ENCODE measurements around the gene ROGDI. TPM values are rescaled to one million over a fixed set of nuclear protein-coding genes. Genes with fewer than 3 reads are reported as not detected.

ROGDI gene
- total and polyA plus RNA-seq, 2 donors from 2014 or later: 20.8 to 86.1 TPM

DNA sequence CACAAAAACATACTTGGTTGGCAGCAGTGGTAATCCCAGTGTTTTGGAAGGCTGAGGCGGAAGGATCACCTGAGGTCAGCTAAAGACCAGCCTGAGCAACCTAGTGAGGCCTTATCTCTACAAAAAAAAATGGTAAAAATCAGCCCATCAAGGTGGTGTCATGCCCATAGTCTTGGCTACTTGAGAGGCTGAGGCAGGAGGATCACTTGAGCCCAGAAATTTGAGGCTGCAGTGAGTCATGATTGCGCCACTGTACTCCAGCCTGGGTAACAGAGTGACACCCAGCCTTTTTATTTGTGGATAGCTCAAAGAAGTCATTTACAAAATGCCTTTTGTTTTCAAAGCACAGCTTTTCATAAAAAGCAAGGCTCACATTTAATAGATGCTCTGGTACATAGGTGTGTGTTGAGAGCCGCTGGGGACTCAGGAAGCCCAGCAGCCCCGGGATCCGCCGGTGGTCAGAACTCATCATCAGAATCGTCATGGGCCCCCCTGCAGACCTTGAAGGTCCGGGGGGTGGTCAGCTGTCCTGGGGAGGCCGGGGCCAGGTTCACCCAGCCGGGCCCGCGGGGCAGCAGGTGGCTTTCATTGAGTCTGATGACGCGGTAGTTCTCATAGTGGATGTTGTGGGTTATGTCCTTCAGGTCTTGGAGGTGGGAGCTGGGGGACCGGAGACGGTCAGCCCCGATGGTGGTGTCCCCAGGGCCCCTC lies 24.9 kb downstream of the ROGDI start:
- intact Hi-C loops (cut with DNase I): no loop called here

DNA sequence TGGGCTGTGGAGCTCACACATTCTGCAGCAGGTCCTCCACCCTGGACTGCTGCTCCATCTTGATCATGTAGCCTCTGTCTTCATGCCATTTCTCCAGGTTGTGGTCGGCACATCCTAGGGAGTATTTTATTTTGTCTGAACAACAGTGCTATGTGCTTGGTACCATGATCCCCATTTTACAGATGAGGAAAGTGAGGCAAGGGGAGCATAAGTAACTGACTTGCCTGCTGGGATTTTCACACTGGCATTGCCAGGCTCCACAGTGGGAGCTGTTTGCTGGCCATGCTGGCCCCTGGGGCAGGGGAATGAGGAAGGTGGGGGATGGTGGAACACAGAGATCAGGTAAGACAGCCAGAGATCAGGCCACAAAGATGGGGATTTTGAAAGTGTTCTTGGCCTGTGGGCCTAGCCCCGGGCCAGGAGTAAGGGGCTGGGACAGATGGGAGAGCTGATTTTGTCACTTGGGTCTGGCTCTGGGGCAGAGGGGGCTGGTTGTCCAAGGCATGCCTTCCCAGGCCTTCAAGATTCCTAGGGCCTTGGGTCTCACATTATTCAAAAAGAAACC lies 26.2 kb downstream of the ROGDI start:
- no peak overlapping the region for H3K27ac ChIP-seq (ENCODE audit: low read depth in 2 of 2, low read length in 2 of 2)
- FAIRE-seq (no peak), DNase-seq (no peak)
- no peaks in the 10 kb centered on the region for H3K36me3 ChIP-seq (ENCODE audit: control insufficient read depth in 2 of 3, insufficient read depth in 3 of 3, low read length in 3 of 3)
- no peak overlapping the region for H3K9ac ChIP-seq (ENCODE audit: low read length in 3 of 3)
- H3K9me3 ChIP-seq (ENCODE audit: control insufficient read depth in 2 of 3, insufficient read depth in 1 of 3, low read length in 3 of 3): no peaks in the 10 kb centered on the region
- intact Hi-C loops (cut with DNase I): no loop called here
- no peaks in the 10 kb centered on the region for H3K4me1 ChIP-seq (ENCODE audit: control insufficient read depth in 2 of 3, insufficient read depth in 2 of 3, low read depth in 1 of 3, low read length in 3 of 3)
- no peak overlapping the region for H3K4me3 ChIP-seq (ENCODE audit: low read length in 3 of 3)
- H3K27me3 ChIP-seq (ENCODE audit: control insufficient read depth, insufficient read depth, low read length): no peaks in the 10 kb centered on the region
- TF ChIP-seq, protein P1, sequence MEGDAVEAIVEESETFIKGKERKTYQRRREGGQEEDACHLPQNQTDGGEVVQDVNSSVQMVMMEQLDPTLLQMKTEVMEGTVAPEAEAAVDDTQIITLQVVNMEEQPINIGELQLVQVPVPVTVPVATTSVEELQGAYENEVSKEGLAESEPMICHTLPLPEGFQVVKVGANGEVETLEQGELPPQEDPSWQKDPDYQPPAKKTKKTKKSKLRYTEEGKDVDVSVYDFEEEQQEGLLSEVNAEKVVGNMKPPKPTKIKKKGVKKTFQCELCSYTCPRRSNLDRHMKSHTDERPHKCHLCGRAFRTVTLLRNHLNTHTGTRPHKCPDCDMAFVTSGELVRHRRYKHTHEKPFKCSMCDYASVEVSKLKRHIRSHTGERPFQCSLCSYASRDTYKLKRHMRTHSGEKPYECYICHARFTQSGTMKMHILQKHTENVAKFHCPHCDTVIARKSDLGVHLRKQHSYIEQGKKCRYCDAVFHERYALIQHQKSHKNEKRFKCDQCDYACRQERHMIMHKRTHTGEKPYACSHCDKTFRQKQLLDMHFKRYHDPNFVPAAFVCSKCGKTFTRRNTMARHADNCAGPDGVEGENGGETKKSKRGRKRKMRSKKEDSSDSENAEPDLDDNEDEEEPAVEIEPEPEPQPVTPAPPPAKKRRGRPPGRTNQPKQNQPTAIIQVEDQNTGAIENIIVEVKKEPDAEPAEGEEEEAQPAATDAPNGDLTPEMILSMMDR (IDR thresholded peaks at IDR 0.05; ENCODE audit: borderline replicate concordance, extremely low read depth, insufficient read depth): no peak

More for the DNA sequence above, 24.9 kb downstream of the ROGDI start:
- Histone ChIP-seq H3K27ac (ENCODE audit: low read depth in 2 of 2, low read length in 2 of 2) (no peak overlapping the region), H3K27me3 (ENCODE audit: control insufficient read depth, insufficient read depth, low read length) (no peaks in the 10 kb centered on the region), H3K36me3 (ENCODE audit: control insufficient read depth in 2 of 3, insufficient read depth in 3 of 3, low read length in 3 of 3) (no peaks in the 10 kb centered on the region), H3K4me1 (ENCODE audit: control insufficient read depth in 2 of 3, insufficient read depth in 2 of 3, low read depth in 1 of 3, low read length in 3 of 3) (no peaks in the 10 kb centered on the region), H3K4me3 (ENCODE audit: low read length in 3 of 3) (no peak overlapping the region), H3K9me3 (ENCODE audit: control insufficient read depth in 2 of 3, insufficient read depth in 1 of 3, low read length in 3 of 3) (no peaks in the 10 kb centered on the region), H3K9ac (ENCODE audit: low read length in 3 of 3) (no peak overlapping the region)
- FAIRE-seq (no peak), DNase-seq (no peak)
- TF ChIP-seq, protein P1 (IDR thresholded peaks at IDR 0.05; ENCODE audit: borderline replicate concordance, extremely low read depth, insufficient read depth): no peak

DNA sequence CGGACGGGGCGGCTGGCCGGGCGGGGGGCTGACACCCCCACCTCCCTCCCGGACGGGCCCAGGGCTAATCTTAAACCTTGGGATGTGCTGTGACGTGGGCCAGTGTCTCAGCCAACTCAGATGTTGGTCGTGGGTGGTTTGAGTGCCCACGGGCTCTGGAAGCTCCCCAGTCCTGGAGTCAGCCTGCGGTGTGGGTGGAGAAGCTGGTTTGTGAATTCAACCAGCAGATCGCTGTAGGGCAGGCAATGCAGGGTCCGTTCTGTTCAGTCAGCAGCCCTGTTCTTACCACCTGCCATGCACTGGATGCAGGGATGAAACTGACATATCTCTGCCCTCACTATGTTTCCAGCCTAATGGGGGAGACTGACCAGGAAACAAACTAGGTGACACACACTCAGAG lies 27.4 kb downstream of the ROGDI start:
- Histone ChIP-seq H3K27ac (ENCODE audit: low read depth in 2 of 2, low read length in 2 of 2) (no peak overlapping the region), H3K36me3 (ENCODE audit: control insufficient read depth in 2 of 3, insufficient read depth in 3 of 3, low read length in 3 of 3) (no peaks in the 10 kb centered on the region), H3K9ac (ENCODE audit: low read length in 3 of 3) (no peak overlapping the region), H3K27me3 (ENCODE audit: control insufficient read depth, insufficient read depth, low read length) (no peaks in the 10 kb centered on the region), H3K4me1 (ENCODE audit: control insufficient read depth in 2 of 3, insufficient read depth in 2 of 3, low read depth in 1 of 3, low read length in 3 of 3) (no peaks in the 10 kb centered on the region), H3K9me3 (ENCODE audit: control insufficient read depth in 2 of 3, insufficient read depth in 1 of 3, low read length in 3 of 3) (no peaks in the 10 kb centered on the region), H3K4me3 (ENCODE audit: low read length in 3 of 3) (no peak overlapping the region)
- FAIRE-seq: no peak
- no peak for DNase-seq
- intact Hi-C loops (cut with DNase I): no loop called here
- TF ChIP-seq, protein P1 (IDR thresholded peaks at IDR 0.05; ENCODE audit: borderline replicate concordance, extremely low read depth, insufficient read depth): no peak

Measured in kidney (tissue), 14 donors.